EH (cell line): Measurements from ENCODE around the gene KCNE2.
"Not testable (repeated sequence)": the region's sequence is repeated elsewhere in the genome, so short reads cannot be mapped to it uniquely, and the experiment has no call there.

Experiments used
- DNase-seq: peaks from one replicate; pipeline ENCODE4 v3.0.0-alpha.2; 2015; ENCODE audit warnings: low read depth

KCNE2 gene

GRCh38 chr21:34353182-34353581, 10.6 kb upstream of the KCNE2 start:
- no peak for DNase-seq

GRCh38 chr21:34354836-34355235, 9.0 kb upstream of the KCNE2 start:
- no peak for DNase-seq

- no peak for DNase-seq
Observed at GRCh38 chr21:34355570-34355969, 8.2 kb upstream of the KCNE2 start.

- DNase-seq = no peak
Observed at GRCh38 chr21:34357889-34358288, 5.9 kb upstream of the KCNE2 start.

GRCh38 chr21:34358866-34359265, 4.9 kb upstream of the KCNE2 start:
- no peak for DNase-seq

- no peak for DNase-seq
Observed at GRCh38 chr21:34360488-34361241, 3.1 kb upstream of the KCNE2 start.

- no peak for DNase-seq
Observed at GRCh38 chr21:34362136-34362444, 1.7 kb upstream of the KCNE2 start.

- no peak for DNase-seq
Observed at GRCh38 chr21:34362670-34363069, 1.1 kb upstream of the KCNE2 start.

GRCh38 chr21:34364921-34365320, 1.1 kb downstream of the KCNE2 start:
- DNase-seq = peak; percentile 35

GRCh38 chr21:34365809-34366208, 2.0 kb downstream of the KCNE2 start:
- DNase-seq = no peak

- peak; percentile 93 for DNase-seq
Observed at GRCh38 chr21:34367320-34367935, 3.6 kb downstream of the KCNE2 start.

GRCh38 chr21:34369741-34370140, 5.9 kb downstream of the KCNE2 start:
- no peak for DNase-seq

- DNase-seq = no peak
Observed at GRCh38 chr21:34372321-34372720, 8.5 kb downstream of the KCNE2 start.

- not testable (repeated sequence) for DNase-seq
Observed at GRCh38 chr21:34374462-34374861, 10.7 kb downstream of the KCNE2 start.

GRCh38 chr21:34374940-34375618, 11.3 kb downstream of the KCNE2 start, which contains the start of gene SMIM11:
TSS of gene SMIM11 (plus strand) at chr21:34375507. CDS start at chr21:34379505, 3,998 bp downstream.
- DNase-seq = not testable (repeated sequence)

GRCh38 chr21:34375619-34375972, 11.8 kb downstream of the KCNE2 start:
- DNase-seq = not testable (repeated sequence)

GRCh38 chr21:34383138-34383537, 19.3 kb downstream of the KCNE2 start:
- not testable (repeated sequence) for DNase-seq

- DNase-seq = not testable (repeated sequence)
Observed at GRCh38 chr21:34383724-34384415, 20.1 kb downstream of the KCNE2 start.

- DNase-seq = not testable (repeated sequence)
Observed at GRCh38 chr21:34400522-34400921, 36.7 kb downstream of the KCNE2 start.

- DNase-seq = not testable (repeated sequence)
Observed at GRCh38 chr21:34404742-34405141, 40.9 kb downstream of the KCNE2 start.

GRCh38 chr21:34405686-34406085, 41.9 kb downstream of the KCNE2 start:
- DNase-seq = not testable (repeated sequence)

GRCh38 chr21:34406102-34406501, 42.3 kb downstream of the KCNE2 start:
- DNase-seq = not testable (repeated sequence)

GRCh38 chr21:34406676-34407075, 42.9 kb downstream of the KCNE2 start:
- DNase-seq = not testable (repeated sequence)
